HUES6 (cell line): Measurements from ENCODE around the gene HDAC4.
A peak's percentile ranks its signal among the peaks of the same experiment; 100 is the strongest.

Experiments used
- H3K27ac ChIP-seq: 2 replicates; pipeline ENCODE4 v1.7.0; 2013; ENCODE audit warnings: low read depth, mild to moderate bottlenecking, low read length, inconsistent platforms
- H3K27me3 ChIP-seq: 2 replicates; pipeline ENCODE4 v1.6.1; 2013; ENCODE audit warnings: low read length; ENCODE audit not compliant: control insufficient read depth, insufficient read depth
- H3K36me3 ChIP-seq: 2 replicates; pipeline ENCODE4 v1.6.1; 2013; ENCODE audit warnings: low read length; ENCODE audit not compliant: control insufficient read depth, insufficient read depth
- H3K4me1 ChIP-seq: 2 replicates; pipeline ENCODE4 v1.6.1; 2013; ENCODE audit warnings: low read length; ENCODE audit not compliant: control insufficient read depth, insufficient read depth
- H3K4me3 ChIP-seq: 2 replicates; pipeline ENCODE4 v1.5.1; 2013; ENCODE audit warnings: low read depth, low read length
- H3K9ac ChIP-seq: one replicate; pipeline ENCODE4 v1.6.1; 2013; ENCODE audit warnings: mild to moderate bottlenecking, low read length
- H3K9me3 ChIP-seq: 2 replicates; pipeline ENCODE4 v1.6.1; 2013; ENCODE audit warnings: low read depth, low read length; ENCODE audit not compliant: control insufficient read depth, insufficient read depth

HDAC4 gene

GRCh38 chr2:239300871-239301735, 99.7 kb downstream of the HDAC4 start:
- H3K27me3 ChIP-seq, result no peaks in the 10 kb centered on the region
- peaks cover 27% of the 10 kb centered on the region for H3K4me1 ChIP-seq
- no peaks in the 10 kb centered on the region for H3K9me3 ChIP-seq
- H3K9ac ChIP-seq, result no peak overlapping the region
- no peaks in the 10 kb centered on the region for H3K36me3 ChIP-seq
- H3K27ac ChIP-seq, result no peak overlapping the region
- no peak overlapping the region for H3K4me3 ChIP-seq

DNA sequence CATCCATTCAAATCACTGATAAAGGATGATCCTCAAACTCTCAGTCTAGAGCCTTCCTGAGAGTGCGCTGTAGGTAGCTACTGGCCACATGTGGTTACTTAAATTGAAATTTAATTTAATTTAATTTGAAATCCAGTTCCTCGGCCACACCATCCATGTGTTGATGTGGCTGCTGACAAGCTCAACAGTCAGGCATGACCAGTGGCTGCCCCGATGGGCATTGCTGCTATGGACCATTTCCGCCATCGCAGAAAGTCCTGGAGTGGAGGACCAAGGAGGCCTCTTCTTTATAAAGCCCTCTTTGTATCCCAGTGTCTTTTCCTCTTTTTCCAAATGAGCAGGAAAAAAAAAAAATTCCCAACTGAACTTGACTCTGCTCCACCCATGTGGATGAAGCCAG, 100.6 kb downstream of the HDAC4 start:
- H3K9me3 ChIP-seq, result no peaks in the 10 kb centered on the region
- H3K9ac ChIP-seq, result no peak overlapping the region
- H3K4me1 ChIP-seq, result peaks cover 36% of the 10 kb centered on the region
- H3K4me3 ChIP-seq, result no peak overlapping the region
- no peaks in the 10 kb centered on the region for H3K36me3 ChIP-seq
- H3K27me3 ChIP-seq, result no peaks in the 10 kb centered on the region
- H3K27ac ChIP-seq, result no peak overlapping the region

DNA sequence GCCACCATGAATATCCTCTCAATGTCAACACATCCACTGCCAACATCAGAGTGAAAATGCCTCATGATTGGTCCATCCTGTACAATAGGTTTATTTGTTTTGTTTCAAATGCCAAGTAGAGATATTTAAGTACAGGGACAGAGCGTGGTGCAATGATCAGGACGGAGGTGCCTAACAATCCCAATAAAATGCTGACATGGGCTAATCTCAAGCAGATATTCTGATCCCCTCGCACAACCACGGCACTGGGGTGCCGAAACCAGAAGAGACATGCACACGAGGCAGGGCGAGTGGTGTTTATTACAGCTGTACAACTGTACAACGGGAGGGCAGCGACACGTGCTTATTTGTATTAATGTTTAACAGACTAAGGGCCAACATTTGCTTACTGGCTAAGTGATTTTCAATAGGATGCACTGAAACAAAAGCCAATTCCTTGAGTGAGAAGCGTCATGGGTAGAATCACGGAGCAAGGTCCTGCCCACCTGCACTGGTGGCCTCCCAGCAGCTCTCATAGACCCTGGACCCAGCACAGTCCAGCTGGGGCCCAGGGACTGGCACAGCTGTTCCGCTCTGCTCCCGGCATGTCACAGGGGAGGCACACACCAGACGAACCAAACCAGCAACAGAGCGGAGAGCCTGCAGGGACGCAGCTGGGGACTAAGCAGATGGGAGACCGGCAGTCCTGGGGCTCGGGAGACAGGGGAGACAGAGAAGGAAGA, 101.4 kb downstream of the HDAC4 start:
- H3K9ac ChIP-seq, result no peak overlapping the region
- no peaks in the 10 kb centered on the region for H3K27me3 ChIP-seq
- H3K4me1 ChIP-seq, result peaks cover 39% of the 10 kb centered on the region
- no peaks in the 10 kb centered on the region for H3K9me3 ChIP-seq
- no peak overlapping the region for H3K4me3 ChIP-seq
- no peak overlapping the region for H3K27ac ChIP-seq
- H3K36me3 ChIP-seq, result no peaks in the 10 kb centered on the region

- Histone ChIP-seq H3K27ac (no peak overlapping the region), H3K9ac (no peak overlapping the region)
Measured at GRCh38 chr2:239298116-239298804, 102.6 kb downstream of the HDAC4 start.

GRCh38 chr2:239297142-239298004, 103.4 kb downstream of the HDAC4 start:
- Histone ChIP-seq H3K4me3 (no peak overlapping the region), H3K4me1 (peaks cover 50% of the 10 kb centered on the region), H3K36me3 (no peaks in the 10 kb centered on the region), H3K27me3 (no peaks in the 10 kb centered on the region), H3K27ac (no peak overlapping the region), H3K9ac (no peak overlapping the region), H3K9me3 (no peaks in the 10 kb centered on the region)

More at GRCh38 chr2:239298116-239298804, 102.6 kb downstream of the HDAC4 start:
- H3K4me3 ChIP-seq, result no peak overlapping the region
- H3K36me3 ChIP-seq, result no peaks in the 10 kb centered on the region
- H3K27me3 ChIP-seq, result no peaks in the 10 kb centered on the region
- H3K4me1 ChIP-seq, result peaks cover 41% of the 10 kb centered on the region
- H3K9me3 ChIP-seq, result no peaks in the 10 kb centered on the region

GRCh38 chr2:239296020-239296932, 104.5 kb downstream of the HDAC4 start:
- Histone ChIP-seq H3K9ac (no peak overlapping the region), H3K27ac (no peak overlapping the region), H3K36me3 (no peaks in the 10 kb centered on the region), H3K4me3 (no peak overlapping the region), H3K27me3 (no peaks in the 10 kb centered on the region), H3K9me3 (no peaks in the 10 kb centered on the region), H3K4me1 (peaks cover 55% of the 10 kb centered on the region)

GRCh38 chr2:239295377-239296019, 105.3 kb downstream of the HDAC4 start:
- Histone ChIP-seq H3K4me1 (peaks cover 63% of the 10 kb centered on the region), H3K4me3 (no peak overlapping the region), H3K36me3 (no peaks in the 10 kb centered on the region), H3K27ac (no peak overlapping the region), H3K9ac (no peak overlapping the region), H3K27me3 (no peaks in the 10 kb centered on the region), H3K9me3 (no peaks in the 10 kb centered on the region)

DNA sequence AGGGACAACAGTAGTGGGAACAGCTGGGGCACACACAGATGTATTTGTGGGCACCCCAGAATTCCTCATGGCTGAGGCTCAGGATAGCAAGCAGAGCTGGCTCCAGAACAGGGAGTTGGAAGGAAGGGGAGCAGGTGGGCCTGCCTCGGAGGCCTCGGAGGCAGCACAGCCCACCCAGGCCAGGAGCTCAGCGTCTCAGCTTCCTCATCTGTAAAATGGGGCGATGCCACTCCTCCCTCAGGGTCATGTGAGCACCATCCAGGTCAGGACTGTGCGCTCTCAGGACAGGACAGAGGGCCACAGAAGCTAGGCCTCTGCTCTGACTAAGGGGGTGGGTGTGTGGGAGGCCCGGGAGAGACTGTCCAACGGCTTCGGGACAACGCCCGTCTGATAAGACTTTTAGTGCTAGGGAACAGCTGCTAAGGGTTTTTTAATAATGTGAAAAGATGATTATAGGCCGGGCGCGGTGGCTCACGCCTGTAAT, 106.2 kb downstream of the HDAC4 start:
- Histone ChIP-seq H3K4me3 (no peak overlapping the region), H3K9ac (no peak overlapping the region), H3K9me3 (no peaks in the 10 kb centered on the region), H3K27me3 (no peaks in the 10 kb centered on the region), H3K27ac (no peak overlapping the region), H3K36me3 (no peaks in the 10 kb centered on the region), H3K4me1 (peaks cover 67% of the 10 kb centered on the region)

- H3K9me3 ChIP-seq, result no peaks in the 10 kb centered on the region
- H3K27me3 ChIP-seq, result no peaks in the 10 kb centered on the region
- peaks cover 69% of the 10 kb centered on the region for H3K4me1 ChIP-seq
- no peak overlapping the region for H3K27ac ChIP-seq
- H3K36me3 ChIP-seq, result no peaks in the 10 kb centered on the region
- no peak overlapping the region for H3K4me3 ChIP-seq
- peak overlapping the region; percentile 34 for H3K9ac ChIP-seq
Measured at GRCh38 chr2:239293775-239294430, 106.9 kb downstream of the HDAC4 start.
